HCT116 (cell line): ENCODE data around the gene MRAS. TPM values are rescaled to one million over a fixed set of nuclear protein-coding genes. Genes with fewer than 3 reads are reported as not detected.
A peak's percentile ranks its signal among the peaks of the same experiment; 100 is the strongest.

Experiments used
- ATAC-seq: fragments of 200-7000 bp; cut with Tn5 transposase; 2 replicates; pipeline ENCODE4 v1.9.1; 2020; ENCODE audit warnings: mild to moderate bottlenecking, moderate library complexity
- BruUV-seq: library from RNA; stranded (reverse); fragments of 400-500 nt; replicated peaks from 2 replicates; lab custom pipeline; 2021; lab: Mats Ljungman, UMichigan
- CTCF ChIA-PET: fragments of 300-600 bp; sonication (Branson Sonifier 250); formaldehyde crosslinking; loops from one replicate; lab custom pipeline; 2021; ENCODE audit warnings: antibody characterized with exemption; lab: Charles Lee
- POLR2A ChIA-PET: fragments of 300-600, 350-600 bp; sonication (Branson Sonifier 250); formaldehyde crosslinking; loops from one replicate; lab custom pipeline; 2021; ENCODE audit warnings: antibody characterized with exemption; lab: Charles Lee
- RAD21 ChIA-PET, 2 experiments: fragments of 300-600 bp; sonication (Branson Sonifier 250); formaldehyde crosslinking; loops; one replicate each; lab custom pipeline; 2023; ENCODE audit warnings: low total read pairs in 2 of 2; ENCODE audit not compliant: uncharacterized antibody in 2 of 2, unreplicated experiment in 2 of 2, low non-redundant PET in 1 of 2; lab: Charles Lee
- DNase-seq: peaks from one replicate; pipeline ENCODE4 v3.0.0-alpha.2; 2010; ENCODE audit warnings: low read depth, low spot score
- H2AFZ ChIP-seq: fragments of 200-600 bp; shearing (Covaris generic), sonication (generic); 2 replicates; pipeline ENCODE4 v1.6.1; 2017; ENCODE audit warnings: low read depth, mixed run types, mixed read lengths, antibody characterized with exemption, low read length; ENCODE audit not compliant: poor library complexity, severe bottlenecking
- H3K27ac ChIP-seq: 2 replicates; pipeline ENCODE4 v1.5.1; 2012; ENCODE audit warnings: low read depth, low read length
- H3K27me3 ChIP-seq: fragments of 200-600 bp; sonication (generic); 2 replicates; pipeline ENCODE4 v1.6.1; 2016; ENCODE audit warnings: mixed run types, low read length, mixed read lengths; ENCODE audit not compliant: insufficient read depth
- H3K36me3 ChIP-seq, 2 experiments: fragments of 200-500 bp in 1 of 2; fragments of 200-600 bp in 1 of 2; sonication (Bioruptor generic) in 1 of 2; sonication (generic) in 1 of 2; 2 replicates each; pipeline versions ENCODE4 v1.5.1 to v1.6.1; 2014 to 2016; ENCODE audit warnings: low read length in 2 of 2, inconsistent platforms in 1 of 2, mixed read lengths in 1 of 2, mixed run types in 1 of 2; ENCODE audit not compliant: insufficient read depth in 2 of 2, control insufficient read depth in 1 of 2
- H3K4me1 ChIP-seq, 2 experiments: fragments of 200-600 bp in 1 of 2; sonication (generic) in 1 of 2; 2 replicates each; pipeline versions ENCODE4 v1.5.1 to v1.6.1; 2012 to 2017; ENCODE audit warnings: low read length in 2 of 2, inconsistent platforms in 1 of 2, mild to moderate bottlenecking in 1 of 2, mixed read lengths in 1 of 2, mixed run types in 1 of 2, moderate library complexity in 1 of 2; ENCODE audit not compliant: insufficient read depth in 2 of 2, control insufficient read depth in 1 of 2
- H3K4me2 ChIP-seq: fragments of 200-600 bp; sonication (generic); 2 replicates; pipeline ENCODE4 v1.6.1; 2017; ENCODE audit warnings: mixed run types, low read length, mixed read lengths
- H3K4me3 ChIP-seq, 2 experiments: fragments of 200-600 bp in 1 of 2; sonication (generic) in 1 of 2; replicated peaks in 1 of 2; 2 replicates each; pipeline ENCODE4 v1.5.1; 2011 to 2016; ENCODE audit warnings: low read length in 2 of 2, control low read depth in 1 of 2, low read depth in 1 of 2, mild to moderate bottlenecking in 1 of 2, mixed read lengths in 1 of 2, mixed run types in 1 of 2
- H3K79me2 ChIP-seq: fragments of 200-600 bp; sonication (generic); 2 replicates; pipeline ENCODE4 v1.6.1; 2017; ENCODE audit warnings: mild to moderate bottlenecking, mixed run types, low read length, moderate library complexity, mixed read lengths; ENCODE audit not compliant: insufficient read depth
- H3K9ac ChIP-seq: fragments of 200-600 bp; sonication (generic); 2 replicates; pipeline ENCODE4 v1.6.1; 2016; ENCODE audit warnings: low read length, mixed read lengths
- H3K9me2 ChIP-seq: fragments of 200-600 bp; sonication (generic), shearing (Covaris generic); 2 replicates; pipeline ENCODE4 v1.6.1; 2017; ENCODE audit warnings: mixed run types, mild to moderate bottlenecking, moderate library complexity; ENCODE audit not compliant: insufficient read depth
- H3K9me3 ChIP-seq, 2 experiments: fragments of 200-500 bp in 1 of 2; fragments of 200-600 bp in 1 of 2; sonication (Bioruptor generic) in 1 of 2; sonication (generic) in 1 of 2; 2 replicates each; pipeline ENCODE4 v1.6.1; 2014 to 2017; ENCODE audit warnings: low read length in 2 of 2, mixed read lengths in 2 of 2, inconsistent platforms in 1 of 2, low read depth in 1 of 2, mild to moderate bottlenecking in 1 of 2, mixed run types in 1 of 2, moderate library complexity in 1 of 2; ENCODE audit not compliant: control insufficient read depth in 1 of 2, insufficient read depth in 1 of 2
- H4K20me1 ChIP-seq: fragments of 200-600 bp; sonication (generic), shearing (Covaris generic); 2 replicates; pipeline ENCODE4 v1.6.1; 2017; ENCODE audit warnings: mixed run types, mild to moderate bottlenecking, moderate library complexity; ENCODE audit not compliant: insufficient read depth
- CBX3 ChIP-seq: IDR thresholded peaks from 2 replicates; pipeline ENCODE4 v1.6.1; 2012; ENCODE audit warnings: low read depth
- CEBPB ChIP-seq: IDR thresholded peaks from 2 replicates; pipeline ENCODE4 v1.6.1; 2012; ENCODE audit warnings: low read depth
- EGR1 ChIP-seq: IDR thresholded peaks from 2 replicates; pipeline ENCODE4 v1.6.1; 2012; ENCODE audit warnings: low read depth
- ELF1 ChIP-seq: IDR thresholded peaks from 2 replicates; pipeline ENCODE4 v1.6.1; 2012; ENCODE audit warnings: low read depth, borderline replicate concordance
- EZH2 ChIP-seq: fragments of 200-600 bp; sonication (generic); IDR thresholded peaks from 2 replicates; pipeline ENCODE4 v1.6.1; 2017; ENCODE audit warnings: antibody characterized with exemption, mixed run types
- EZH2phosphoT487 ChIP-seq: fragments of 200-600 bp; IDR thresholded peaks from 2 replicates; pipeline ENCODE4 v1.6.1; 2018; ENCODE audit warnings: antibody characterized with exemption, borderline replicate concordance
- FOSL1 ChIP-seq: IDR thresholded peaks from 2 replicates; pipeline ENCODE4 v1.6.1; 2012; ENCODE audit warnings: low read depth
- JUND ChIP-seq: IDR thresholded peaks from 2 replicates; pipeline ENCODE4 v1.6.1; 2012
- POLR2AphosphoS5 ChIP-seq: IDR thresholded peaks from 2 replicates; pipeline ENCODE4 v1.6.1; 2011; ENCODE audit warnings: mild to moderate bottlenecking, low read depth, low read length, moderate library complexity
- RAD21 ChIP-seq: IDR thresholded peaks from 2 replicates; pipeline ENCODE4 v1.6.1; 2012; ENCODE audit warnings: low read depth, mild to moderate bottlenecking
- SIN3A ChIP-seq: IDR thresholded peaks from 2 replicates; pipeline ENCODE4 v1.6.1; 2012; ENCODE audit warnings: low read depth
- SP1 ChIP-seq: IDR thresholded peaks from 2 replicates; pipeline ENCODE4 v1.6.1; 2012; ENCODE audit warnings: low read depth
- ZBTB33 ChIP-seq: IDR thresholded peaks from 2 replicates; pipeline ENCODE4 v1.6.1; 2011; ENCODE audit warnings: mild to moderate bottlenecking, low read length, moderate library complexity; ENCODE audit not compliant: insufficient replicate concordance; ENCODE audit errors: extremely low read depth
- ZFX ChIP-seq: fragments of 450-650 bp; IDR thresholded peaks from 2 replicates; pipeline ENCODE4 v1.6.1; 2017
- ZNF274 ChIP-seq: fragments of 200-500 bp; sonication (Bioruptor generic); IDR thresholded peaks from 2 replicates; pipeline ENCODE4 v1.6.1; 2014; ENCODE audit warnings: mild to moderate bottlenecking, low read depth, low read length, inconsistent platforms
- intact Hi-C: fragments of 100-400 bp; cut with micrococcal nuclease; formaldehyde crosslinking; loops from 2 replicates; pipeline ENCODE4 v1.10.0; 2022
- total RNA-seq: library from RNA; stranded (reverse); gene quantifications from one replicate; pipeline ENCODE4 v1.2.1, GENCODE V29; 2021; ENCODE audit not compliant: unreplicated experiment
- TF ChIP-seq, protein P1 (sequence below): IDR thresholded peaks from 2 replicates; pipeline ENCODE4 v1.6.1; 2012; ENCODE audit warnings: low read depth

MRAS gene
- total RNA-seq, 1 experiment from 2014 or later = 13.5 TPM

GRCh38 chr3:138366006-138366759 is 17.8 kb downstream of the MRAS start:
- no peak for ATAC-seq
- intact Hi-C loops = no loop called here
- POLR2A ChIA-PET = no interaction called here
- no peak for TF ChIP-seq JUND
- TF ChIP-seq CBX3 = no peak
- TF ChIP-seq, all 23 proteins: peak for 0
- no peak for DNase-seq
- Histone ChIP-seq H3K9me2 (no peaks in the 10 kb centered on the region), H3K9me3 (no peaks in the 10 kb centered on the region), H3K27me3 (no peaks in the 10 kb centered on the region), H3K36me3 (no peaks in the 10 kb centered on the region), H2AFZ (no peak overlapping the region), H3K4me2 (no peak overlapping the region), H3K4me3 (no peak overlapping the region), H3K27ac (no peak overlapping the region), H3K79me2 (no peaks in the 10 kb centered on the region), H3K4me1 (peaks cover 8 to 9% of the 10 kb centered on the region in 2 experiments), H3K9ac (no peak overlapping the region), H4K20me1 (no peaks in the 10 kb centered on the region)
- ChIA-PET RAD21 (no interaction called here), CTCF (no interaction called here)
- BruUV-seq = no TSS peak

GRCh38 chr3:138367326-138367850 is 19.0 kb downstream of the MRAS start:
- H3K4me1 ChIP-seq = peaks cover 8 to 9% of the 10 kb centered on the region in 2 experiments
- peak overlapping the region; percentile 24; the same call in 1 of the 2 replicates for H3K4me2 ChIP-seq
- CTCF ChIA-PET = no interaction called here
- H3K79me2 ChIP-seq = no peaks in the 10 kb centered on the region
- H3K27ac ChIP-seq = no peak overlapping the region
- H3K9me3 ChIP-seq = no peaks in the 10 kb centered on the region
- no TSS peak for BruUV-seq
- TF ChIP-seq POLR2AphosphoS5 (no peak), ELF1 (no peak), SP1 (no peak), JUND (no peak), SIN3A (no peak), EZH2phosphoT487 (no peak), EGR1 (no peak), FOSL1 (no peak), ZBTB33 (no peak), RAD21 (no peak), ZNF274 (no peak), EZH2 (no peak), ZFX (no peak), CEBPB (no peak)
- TF ChIP-seq, protein P1, sequence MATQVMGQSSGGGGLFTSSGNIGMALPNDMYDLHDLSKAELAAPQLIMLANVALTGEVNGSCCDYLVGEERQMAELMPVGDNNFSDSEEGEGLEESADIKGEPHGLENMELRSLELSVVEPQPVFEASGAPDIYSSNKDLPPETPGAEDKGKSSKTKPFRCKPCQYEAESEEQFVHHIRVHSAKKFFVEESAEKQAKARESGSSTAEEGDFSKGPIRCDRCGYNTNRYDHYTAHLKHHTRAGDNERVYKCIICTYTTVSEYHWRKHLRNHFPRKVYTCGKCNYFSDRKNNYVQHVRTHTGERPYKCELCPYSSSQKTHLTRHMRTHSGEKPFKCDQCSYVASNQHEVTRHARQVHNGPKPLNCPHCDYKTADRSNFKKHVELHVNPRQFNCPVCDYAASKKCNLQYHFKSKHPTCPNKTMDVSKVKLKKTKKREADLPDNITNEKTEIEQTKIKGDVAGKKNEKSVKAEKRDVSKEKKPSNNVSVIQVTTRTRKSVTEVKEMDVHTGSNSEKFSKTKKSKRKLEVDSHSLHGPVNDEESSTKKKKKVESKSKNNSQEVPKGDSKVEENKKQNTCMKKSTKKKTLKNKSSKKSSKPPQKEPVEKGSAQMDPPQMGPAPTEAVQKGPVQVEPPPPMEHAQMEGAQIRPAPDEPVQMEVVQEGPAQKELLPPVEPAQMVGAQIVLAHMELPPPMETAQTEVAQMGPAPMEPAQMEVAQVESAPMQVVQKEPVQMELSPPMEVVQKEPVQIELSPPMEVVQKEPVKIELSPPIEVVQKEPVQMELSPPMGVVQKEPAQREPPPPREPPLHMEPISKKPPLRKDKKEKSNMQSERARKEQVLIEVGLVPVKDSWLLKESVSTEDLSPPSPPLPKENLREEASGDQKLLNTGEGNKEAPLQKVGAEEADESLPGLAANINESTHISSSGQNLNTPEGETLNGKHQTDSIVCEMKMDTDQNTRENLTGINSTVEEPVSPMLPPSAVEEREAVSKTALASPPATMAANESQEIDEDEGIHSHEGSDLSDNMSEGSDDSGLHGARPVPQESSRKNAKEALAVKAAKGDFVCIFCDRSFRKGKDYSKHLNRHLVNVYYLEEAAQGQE = no peak
- no peak overlapping the region for H3K4me3 ChIP-seq
- H3K36me3 ChIP-seq = no peaks in the 10 kb centered on the region
- intact Hi-C loops = no loop called here
- no peak overlapping the region for H3K9ac ChIP-seq
- DNase-seq (no peak), ATAC-seq (no peak)
- no peaks in the 10 kb centered on the region for H4K20me1 ChIP-seq
- no peaks in the 10 kb centered on the region for H3K9me2 ChIP-seq
- RAD21 ChIA-PET = no interaction called here
- H2AFZ ChIP-seq = no peak overlapping the region
- POLR2A ChIA-PET = no interaction called here
- H3K27me3 ChIP-seq = no peaks in the 10 kb centered on the region
